ENCODE results near the gene ZBTB11.
"Not testable (repeated sequence)": the region's sequence is repeated elsewhere in the genome, so short reads cannot be mapped to it uniquely, and the experiment has no call there.

ZBTB11 gene

GRCh38 chr3:101665357-101665756, 11.6 kb downstream of the ZBTB11 start:
- Histone ChIP-seq H3K9ac (ENCODE audit: low read depth, low read length) (no peak overlapping the region), H3K27me3 (ENCODE audit: control insufficient read depth, insufficient read depth, low read length) (no peaks in the 10 kb centered on the region), H3K9me3 (ENCODE audit: control insufficient read depth, insufficient read depth, low read length) (no peaks in the 10 kb centered on the region), H3K36me3 (ENCODE audit: control insufficient read depth, insufficient read depth, low read length) (peaks cover 19% of the 10 kb centered on the region), H3K4me1 (ENCODE audit: control insufficient read depth, insufficient read depth, low read length) (no peaks in the 10 kb centered on the region), H3K4me3 (ENCODE audit: low read depth, low read length) (no peak overlapping the region)

GRCh38 chr3:101660714-101661113, 16.2 kb downstream of the ZBTB11 start:
- H3K36me3 ChIP-seq (ENCODE audit: control insufficient read depth, insufficient read depth, low read length), result peaks cover 18% of the 10 kb centered on the region
- no peak overlapping the region for H3K4me3 ChIP-seq (ENCODE audit: low read depth, low read length)
- H3K4me1 ChIP-seq (ENCODE audit: control insufficient read depth, insufficient read depth, low read length), result no peaks in the 10 kb centered on the region
- no peaks in the 10 kb centered on the region for H3K9me3 ChIP-seq (ENCODE audit: control insufficient read depth, insufficient read depth, low read length)
- H3K27me3 ChIP-seq (ENCODE audit: control insufficient read depth, insufficient read depth, low read length), result no peaks in the 10 kb centered on the region
- H3K9ac ChIP-seq (ENCODE audit: low read depth, low read length), result no peak overlapping the region

DNA sequence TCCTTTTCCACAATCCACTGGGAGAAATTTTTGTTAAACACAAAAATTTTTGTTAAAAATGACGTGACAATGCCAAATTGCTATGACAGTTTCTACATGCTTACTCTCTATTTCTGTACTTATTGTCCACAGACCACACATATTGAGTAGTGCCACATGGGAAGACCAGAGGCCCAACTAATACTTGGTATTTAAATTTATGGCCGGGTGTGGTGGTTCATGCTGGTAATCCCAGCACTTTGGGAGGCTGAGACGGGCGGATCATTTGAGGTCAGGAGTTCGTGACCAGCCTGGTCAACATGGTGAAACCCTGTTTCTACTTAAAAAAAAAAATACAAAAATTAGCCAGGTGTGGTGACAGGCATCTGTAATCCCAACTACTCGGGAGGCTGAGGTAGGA, 20.3 kb downstream of the ZBTB11 start:
- peaks cover 5% of the 10 kb centered on the region for H3K36me3 ChIP-seq (ENCODE audit: control insufficient read depth, insufficient read depth, low read length)

GRCh38 chr3:101646726-101647125, 30.2 kb downstream of the ZBTB11 start:
- no peak overlapping the region for H3K9ac ChIP-seq (ENCODE audit: low read depth, low read length)
- peaks cover 2% of the 10 kb centered on the region for H3K36me3 ChIP-seq (ENCODE audit: control insufficient read depth, insufficient read depth, low read length)

More for the DNA sequence above, 20.3 kb downstream of the ZBTB11 start:
- no peak overlapping the region for H3K4me3 ChIP-seq (ENCODE audit: low read depth, low read length)
- no peak overlapping the region for H3K9ac ChIP-seq (ENCODE audit: low read depth, low read length)
- H3K4me1 ChIP-seq (ENCODE audit: control insufficient read depth, insufficient read depth, low read length), result no peaks in the 10 kb centered on the region
- H3K9me3 ChIP-seq (ENCODE audit: control insufficient read depth, insufficient read depth, low read length), result no peaks in the 10 kb centered on the region
- no peaks in the 10 kb centered on the region for H3K27me3 ChIP-seq (ENCODE audit: control insufficient read depth, insufficient read depth, low read length)

DNA sequence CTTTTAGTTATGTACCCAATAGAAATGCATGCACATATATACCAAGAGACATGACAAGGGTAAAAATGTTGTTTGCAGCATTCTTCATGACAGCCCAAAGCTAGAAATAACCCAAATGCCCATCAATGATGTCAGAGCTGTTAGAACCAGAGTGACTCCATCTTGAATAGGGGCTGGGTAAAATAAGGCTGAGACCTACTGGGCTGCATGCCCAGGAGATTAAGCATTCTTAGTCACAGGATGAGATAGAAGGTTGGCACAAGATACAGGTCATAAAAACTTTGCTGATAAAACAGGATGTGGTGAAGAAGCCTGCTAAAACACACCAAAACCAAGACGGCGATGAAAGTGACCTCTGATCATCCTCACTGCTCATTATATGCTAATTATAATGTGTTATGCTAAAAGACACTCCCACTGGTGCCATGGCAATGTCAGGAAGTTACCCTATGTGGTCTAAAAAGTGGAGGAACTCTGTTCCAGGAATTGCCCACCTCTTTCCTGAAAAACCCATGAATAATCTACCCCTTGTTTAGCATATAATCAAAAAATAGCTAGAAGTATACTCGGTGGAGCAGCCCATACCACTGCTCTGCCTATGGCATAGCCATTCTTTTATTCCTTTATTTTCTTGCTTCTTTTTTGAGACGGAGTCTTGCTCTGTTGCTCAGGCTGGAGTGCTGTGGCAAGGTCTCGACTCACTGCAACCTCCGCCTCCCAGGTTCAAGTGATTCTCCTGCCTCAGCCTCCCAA, 32.9 kb downstream of the ZBTB11 start:
- Histone ChIP-seq H3K27me3 (ENCODE audit: control insufficient read depth, insufficient read depth, low read length) (no peaks in the 10 kb centered on the region), H3K4me3 (ENCODE audit: low read depth, low read length) (no peak overlapping the region)

More at GRCh38 chr3:101646726-101647125, 30.2 kb downstream of the ZBTB11 start:
- Histone ChIP-seq H3K4me1 (ENCODE audit: control insufficient read depth, insufficient read depth, low read length) (peaks cover 9% of the 10 kb centered on the region), H3K4me3 (ENCODE audit: low read depth, low read length) (no peak overlapping the region), H3K27me3 (ENCODE audit: control insufficient read depth, insufficient read depth, low read length) (no peaks in the 10 kb centered on the region), H3K9me3 (ENCODE audit: control insufficient read depth, insufficient read depth, low read length) (no peaks in the 10 kb centered on the region)

DNA sequence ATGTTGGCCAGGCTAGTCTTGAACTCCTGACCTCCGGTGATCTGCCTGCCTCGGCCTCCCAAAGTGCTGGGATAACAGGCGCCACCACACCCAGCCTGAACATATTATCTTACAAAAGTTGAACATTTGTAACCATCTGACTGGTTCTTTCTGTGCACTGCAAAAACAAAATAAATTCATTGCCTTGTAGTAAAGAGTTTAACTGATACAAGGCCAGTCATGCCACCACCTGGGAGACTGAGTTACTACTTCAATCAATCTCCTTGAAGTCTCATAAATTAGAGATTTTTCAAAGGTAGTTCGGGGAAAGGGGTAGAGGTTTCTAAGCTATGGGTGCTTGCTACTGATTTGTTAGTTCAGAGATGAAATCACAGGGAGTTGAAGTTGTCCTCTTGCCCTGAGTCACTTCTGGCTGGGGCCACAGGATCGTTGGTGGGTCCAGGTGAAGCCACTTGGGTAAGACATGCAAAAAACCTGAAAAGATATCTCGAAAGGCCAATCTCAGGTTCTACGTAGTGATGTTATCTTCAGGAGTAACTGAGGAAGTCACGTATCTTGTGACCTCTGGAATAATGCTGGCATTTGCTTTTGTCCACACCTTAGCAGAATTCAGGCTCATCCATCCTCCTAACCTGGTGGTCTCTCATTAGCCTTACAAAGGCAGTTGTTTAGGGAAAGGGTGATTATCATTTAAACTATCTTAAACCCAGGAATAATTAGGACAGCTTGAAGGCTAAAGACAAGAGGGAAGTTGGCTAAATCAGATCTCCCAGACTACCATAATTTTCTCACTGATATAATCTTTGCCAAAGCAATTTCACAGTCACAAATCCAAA, 33.7 kb downstream of the ZBTB11 start:
- Histone ChIP-seq H3K9me3 (ENCODE audit: control insufficient read depth, insufficient read depth, low read length) (no peaks in the 10 kb centered on the region), H3K4me3 (ENCODE audit: low read depth, low read length) (no peak overlapping the region), H3K36me3 (ENCODE audit: control insufficient read depth, insufficient read depth, low read length) (no peaks in the 10 kb centered on the region), H3K9ac (ENCODE audit: low read depth, low read length) (no peak overlapping the region), H3K4me1 (ENCODE audit: control insufficient read depth, insufficient read depth, low read length) (peaks cover 9% of the 10 kb centered on the region), H3K27me3 (ENCODE audit: control insufficient read depth, insufficient read depth, low read length) (no peaks in the 10 kb centered on the region)

More for the DNA sequence above, 32.9 kb downstream of the ZBTB11 start:
- Histone ChIP-seq H3K9me3 (ENCODE audit: control insufficient read depth, insufficient read depth, low read length) (no peaks in the 10 kb centered on the region), H3K36me3 (ENCODE audit: control insufficient read depth, insufficient read depth, low read length) (no peaks in the 10 kb centered on the region), H3K4me1 (ENCODE audit: control insufficient read depth, insufficient read depth, low read length) (peaks cover 9% of the 10 kb centered on the region), H3K9ac (ENCODE audit: low read depth, low read length) (no peak overlapping the region)

- no peaks in the 10 kb centered on the region for H3K27me3 ChIP-seq (ENCODE audit: control insufficient read depth, insufficient read depth, low read length)
- H3K4me3 ChIP-seq (ENCODE audit: low read depth, low read length), result no peak overlapping the region
- peaks cover 12% of the 10 kb centered on the region for H3K4me1 ChIP-seq (ENCODE audit: control insufficient read depth, insufficient read depth, low read length)
- no peaks in the 10 kb centered on the region for H3K9me3 ChIP-seq (ENCODE audit: control insufficient read depth, insufficient read depth, low read length)
- H3K36me3 ChIP-seq (ENCODE audit: control insufficient read depth, insufficient read depth, low read length), result no peaks in the 10 kb centered on the region
- no peak overlapping the region for H3K9ac ChIP-seq (ENCODE audit: low read depth, low read length)
Observed at GRCh38 chr3:101642441-101642840, 34.5 kb downstream of the ZBTB11 start.

- not testable (repeated sequence) for H3K27me3 ChIP-seq (ENCODE audit: control insufficient read depth, insufficient read depth, low read length); H3K9ac ChIP-seq (ENCODE audit: low read depth, low read length); H3K4me3 ChIP-seq (ENCODE audit: low read depth, low read length); H3K36me3 ChIP-seq (ENCODE audit: control insufficient read depth, insufficient read depth, low read length); H3K9me3 ChIP-seq (ENCODE audit: control insufficient read depth, insufficient read depth, low read length)
- peaks cover 12% of the 10 kb centered on the region for H3K4me1 ChIP-seq (ENCODE audit: control insufficient read depth, insufficient read depth, low read length)
Observed at GRCh38 chr3:101641397-101642115, 35.4 kb downstream of the ZBTB11 start.

DNA sequence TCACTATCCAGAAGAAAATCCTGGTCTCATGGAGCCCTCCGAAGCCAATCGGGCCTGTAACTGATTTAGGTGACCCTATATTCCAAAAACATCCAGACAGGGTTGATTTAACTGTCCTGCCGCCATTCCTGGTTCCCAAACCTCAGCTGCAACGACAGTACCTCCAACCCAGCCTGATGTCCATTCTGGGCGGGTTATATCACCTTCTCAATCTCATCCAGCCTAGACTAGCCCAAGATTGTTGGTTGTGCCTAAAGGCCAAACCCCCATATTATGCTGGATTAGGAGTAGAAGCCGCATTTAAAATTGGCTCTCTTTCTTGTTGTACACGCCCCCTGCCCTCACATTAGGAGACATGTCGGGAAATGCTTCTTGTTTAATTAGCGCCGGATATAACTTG, 36.7 kb downstream of the ZBTB11 start:
- H3K4me3 ChIP-seq (ENCODE audit: low read depth, low read length), result no peak overlapping the region
- H3K4me1 ChIP-seq (ENCODE audit: control insufficient read depth, insufficient read depth, low read length), result peaks cover 12% of the 10 kb centered on the region
- H3K9ac ChIP-seq (ENCODE audit: low read depth, low read length), result no peak overlapping the region
- H3K27me3 ChIP-seq (ENCODE audit: control insufficient read depth, insufficient read depth, low read length), result no peaks in the 10 kb centered on the region
- H3K36me3 ChIP-seq (ENCODE audit: control insufficient read depth, insufficient read depth, low read length), result no peaks in the 10 kb centered on the region
- H3K9me3 ChIP-seq (ENCODE audit: control insufficient read depth, insufficient read depth, low read length), result no peaks in the 10 kb centered on the region

DNA sequence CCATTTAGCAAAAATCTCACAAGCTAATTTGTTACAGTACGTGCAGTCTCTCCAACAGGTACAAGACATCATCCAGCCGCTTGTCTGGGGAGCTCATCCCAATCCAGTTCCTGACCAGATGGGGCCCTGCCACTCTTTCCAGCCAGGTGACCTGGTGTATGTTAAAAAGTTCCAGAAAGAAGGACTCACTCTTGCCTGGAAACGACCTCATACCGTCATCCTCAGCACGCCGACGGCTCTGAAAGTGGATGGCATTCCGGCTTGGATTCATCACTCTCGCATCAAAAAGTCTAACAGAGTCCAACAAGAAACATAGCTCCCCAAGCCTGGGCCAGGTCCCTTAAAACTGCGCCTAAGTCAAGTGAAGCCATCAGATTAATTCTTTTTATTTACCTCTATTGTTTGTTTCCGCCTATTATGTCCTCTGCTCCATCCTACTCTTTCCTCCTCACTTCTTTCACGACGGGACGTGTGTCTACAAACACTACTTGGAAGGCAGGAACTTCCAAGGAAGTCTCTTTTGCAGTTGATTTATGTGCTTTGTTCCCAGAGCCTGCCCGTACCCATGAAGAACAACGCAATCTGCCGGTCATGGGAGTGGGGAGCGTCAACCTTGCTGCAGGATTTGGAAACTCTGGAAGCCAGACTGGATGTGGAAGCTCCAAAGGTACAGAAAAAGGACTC, 37.5 kb downstream of the ZBTB11 start:
- Histone ChIP-seq H3K27me3 (ENCODE audit: control insufficient read depth, insufficient read depth, low read length) (no peaks in the 10 kb centered on the region), H3K4me3 (ENCODE audit: low read depth, low read length) (no peak overlapping the region)

GRCh38 chr3:101638261-101638745, 38.6 kb downstream of the ZBTB11 start:
- peaks cover 8% of the 10 kb centered on the region for H3K4me1 ChIP-seq (ENCODE audit: control insufficient read depth, insufficient read depth, low read length)
- H3K9ac ChIP-seq (ENCODE audit: low read depth, low read length), result no peak overlapping the region
- H3K27me3 ChIP-seq (ENCODE audit: control insufficient read depth, insufficient read depth, low read length), result no peaks in the 10 kb centered on the region
- no peak overlapping the region for H3K4me3 ChIP-seq (ENCODE audit: low read depth, low read length)
- H3K9me3 ChIP-seq (ENCODE audit: control insufficient read depth, insufficient read depth, low read length), result no peaks in the 10 kb centered on the region
- no peaks in the 10 kb centered on the region for H3K36me3 ChIP-seq (ENCODE audit: control insufficient read depth, insufficient read depth, low read length)

More for the DNA sequence above, 37.5 kb downstream of the ZBTB11 start:
- Histone ChIP-seq H3K9ac (ENCODE audit: low read depth, low read length) (no peak overlapping the region), H3K4me1 (ENCODE audit: control insufficient read depth, insufficient read depth, low read length) (peaks cover 14% of the 10 kb centered on the region), H3K36me3 (ENCODE audit: control insufficient read depth, insufficient read depth, low read length) (no peaks in the 10 kb centered on the region), H3K9me3 (ENCODE audit: control insufficient read depth, insufficient read depth, low read length) (no peaks in the 10 kb centered on the region)

All from iPS-15b (cell line).